PFSK-1 (cell line): ENCODE results near the gene LIPC.

ENCODE experiments used
- FOXP2 ChIP-seq: optimal IDR thresholded peaks from 2 replicates; pipeline ENCODE3; 2011; ENCODE audit warnings: borderline replicate concordance, control low read depth, inconsistent platforms; ENCODE audit not compliant: insufficient read depth; ENCODE audit errors: extremely low read length, extremely low read depth
- POLR2AphosphoS5 ChIP-seq: IDR thresholded peaks from 2 replicates; pipeline ENCODE4 v1.6.1; 2012; ENCODE audit warnings: low read depth, mild to moderate bottlenecking, control low read depth, low read length, moderate library complexity
- REST ChIP-seq, 2 experiments: IDR thresholded peaks; 2 replicates each; pipeline versions ENCODE4 v1.6.1 to v1.8.0; 2011 to 2012; ENCODE audit warnings: low read depth in 2 of 2, low read length in 2 of 2, control low read depth in 1 of 2, inconsistent platforms in 1 of 2, mild to moderate bottlenecking in 1 of 2, moderate library complexity in 1 of 2; ENCODE audit not compliant: insufficient read depth in 1 of 2
- SIN3A ChIP-seq: IDR thresholded peaks from 2 replicates; pipeline ENCODE4 v1.6.1; 2012; ENCODE audit warnings: mild to moderate bottlenecking, low read length, moderate library complexity, borderline replicate concordance; ENCODE audit not compliant: insufficient read depth
- TAF1 ChIP-seq: IDR thresholded peaks from 2 replicates; pipeline ENCODE4 v1.6.1; 2012; ENCODE audit warnings: low read length, control low read depth, borderline replicate concordance; ENCODE audit not compliant: insufficient read depth

LIPC gene

DNA sequence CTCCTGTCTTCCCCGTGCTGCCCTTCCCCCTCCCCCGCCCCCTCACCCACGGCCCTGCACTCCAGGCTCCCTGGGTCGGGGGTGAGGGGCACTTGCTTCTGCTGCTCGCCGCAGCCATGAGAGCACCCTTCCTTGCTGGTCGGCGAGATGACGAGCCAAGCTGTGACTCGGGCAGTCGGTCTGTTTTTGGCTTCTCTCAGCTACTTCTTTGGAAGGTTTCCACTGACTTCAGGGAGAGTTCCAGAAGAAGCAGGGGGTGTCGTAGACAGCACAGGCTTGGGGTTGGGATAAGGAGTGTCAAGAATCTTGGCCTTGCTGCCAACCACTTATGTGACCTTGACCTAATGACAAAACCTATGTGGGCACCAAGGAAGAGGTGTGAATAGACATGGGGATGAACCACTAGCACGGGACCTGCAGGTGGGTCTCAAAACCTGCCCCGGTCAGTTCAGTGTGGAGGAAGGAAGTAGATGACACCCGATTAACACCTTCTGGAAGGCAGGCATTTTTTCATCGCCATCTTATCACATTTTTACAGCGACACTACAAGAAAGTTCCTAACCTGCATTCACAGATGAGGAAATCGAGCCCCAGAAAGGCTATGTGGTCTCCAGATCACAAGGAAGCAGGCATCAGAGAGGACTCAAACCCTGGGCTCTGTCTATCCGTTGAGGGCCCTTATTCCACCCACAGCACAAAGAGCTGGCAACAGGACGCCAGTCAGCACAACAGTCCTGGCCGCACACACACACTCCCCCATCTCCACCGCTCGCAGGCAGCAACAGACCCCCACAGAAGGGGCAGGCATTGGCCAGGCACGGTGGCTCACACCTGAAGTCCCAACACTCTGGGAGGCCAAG is 120.9 kb downstream of the LIPC start:
- no peak for TF ChIP-seq POLR2AphosphoS5
- TF ChIP-seq FOXP2 = no peak
- TF ChIP-seq TAF1 = no peak
- TF ChIP-seq SIN3A = no peak
- no peak for TF ChIP-seq REST (IDR thresholded peaks at IDR 0.05; ENCODE audit: insufficient read depth in 1 of 2, low read depth in 2 of 2, low read length in 2 of 2)

DNA sequence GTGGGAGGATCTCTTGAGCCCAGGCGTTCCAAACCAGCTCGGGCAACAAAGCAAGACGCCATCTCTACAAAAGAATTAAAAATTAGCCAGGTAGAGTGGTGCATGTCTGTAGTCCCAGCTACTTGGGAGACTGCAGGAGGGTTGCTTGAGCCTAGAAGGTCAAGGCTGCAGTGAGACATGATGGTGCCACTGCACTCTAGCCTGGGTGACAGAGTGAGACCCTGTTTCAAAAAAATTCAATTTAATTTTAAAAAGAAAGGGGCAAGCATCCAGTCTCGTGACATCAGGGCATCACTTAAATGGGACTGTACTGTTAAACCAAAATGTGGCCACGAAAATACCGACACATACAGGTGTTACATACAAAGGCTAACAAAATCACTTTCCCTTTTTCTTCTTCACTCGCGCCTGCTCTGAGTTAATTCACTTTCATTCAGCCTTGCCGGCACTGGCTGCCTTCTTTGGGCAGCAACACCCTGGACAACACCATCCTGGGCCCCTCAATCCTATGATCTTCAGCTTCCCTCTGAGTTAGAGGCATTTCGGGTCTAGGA is 121.7 kb downstream of the LIPC start:
- no peak for TF ChIP-seq SIN3A
- TF ChIP-seq TAF1 = no peak
- TF ChIP-seq POLR2AphosphoS5 = no peak
- TF ChIP-seq REST (IDR thresholded peaks at IDR 0.05; ENCODE audit: insufficient read depth in 1 of 2, low read depth in 2 of 2, low read length in 2 of 2) = no peak
- no peak for TF ChIP-seq FOXP2

GRCh38 chr15:58554758-58555157 is 123.0 kb downstream of the LIPC start:
- TF ChIP-seq POLR2AphosphoS5 = no peak
- TF ChIP-seq TAF1 = no peak
- TF ChIP-seq SIN3A = no peak
- no peak for TF ChIP-seq REST (IDR thresholded peaks at IDR 0.05; ENCODE audit: insufficient read depth in 1 of 2, low read depth in 2 of 2, low read length in 2 of 2)
- no peak for TF ChIP-seq FOXP2

GRCh38 chr15:58555162-58556027 is 123.6 kb downstream of the LIPC start:
- no peak for TF ChIP-seq SIN3A
- TF ChIP-seq TAF1 = no peak
- TF ChIP-seq FOXP2 = no peak
- no peak for TF ChIP-seq REST (IDR thresholded peaks at IDR 0.05; ENCODE audit: insufficient read depth in 1 of 2, low read depth in 2 of 2, low read length in 2 of 2)
- no peak for TF ChIP-seq POLR2AphosphoS5
